A673 (cell line): ENCODE measurements around the gene SERPINA5.

Experiments used
- CTCF ChIP-seq: fragments of 300-800, 200-600 bp; sonication (generic); conservative IDR thresholded peaks from 2 replicates; pipeline ENCODE4 v1.5.1; 2017; ENCODE audit warnings: low read depth, mild to moderate bottlenecking, antibody characterized with exemption, low read length, moderate library complexity, mixed read lengths
- EZH2 ChIP-seq: fragments of 200-600 bp; sonication (generic); IDR thresholded peaks from 2 replicates; pipeline ENCODE4 v1.6.1; 2017; ENCODE audit warnings: borderline replicate concordance, low read depth, mild to moderate bottlenecking, mixed read lengths, antibody characterized with exemption, low read length; ENCODE audit not compliant: poor library complexity, severe bottlenecking

- no peak for TF ChIP-seq CTCF
- no peak for TF ChIP-seq EZH2
Measured at GRCh38 chr14:94594441-94594840, 13.2 kb downstream of the SERPINA5 start.
